HG03432 (cell line): ENCODE results near the gene CAV2.

ENCODE experiments used
- ATAC-seq: cut with Tn5 transposase; IDR thresholded peaks from one replicate; pipeline ENCODE4 v1.9.1; 2021; ENCODE audit warnings: mild to moderate bottlenecking, moderate library complexity; ENCODE audit not compliant: unreplicated experiment

The CAV2 gene

GRCh38 chr7:116522247-116522646 is 22.7 kb downstream of the CAV2 start:
- ATAC-seq: no peak

GRCh38 chr7:116524221-116524608 is 24.7 kb downstream of the CAV2 start:
- ATAC-seq: no peak

GRCh38 chr7:116524609-116525297 is 25.2 kb downstream of the CAV2 start, which contains the start of gene CAV1:
Gene CAV1 (plus strand): TSS chr7:116525036. CDS start chr7:116525063, 27 bp downstream.
- ATAC-seq: peak; percentile 33

GRCh38 chr7:116525298-116525912 is 25.9 kb downstream of the CAV2 start:
- peak; percentile 38 for ATAC-seq

GRCh38 chr7:116525913-116526861 is 26.6 kb downstream of the CAV2 start:
- ATAC-seq: peak; percentile 92

- no peak for ATAC-seq
Measured at GRCh38 chr7:116526897-116527296, 27.4 kb downstream of the CAV2 start.

- no peak for ATAC-seq
Measured at GRCh38 chr7:116527521-116527920, 28.0 kb downstream of the CAV2 start.

GRCh38 chr7:116528008-116528789 is 28.7 kb downstream of the CAV2 start:
- no peak for ATAC-seq

- no peak for ATAC-seq
Measured at GRCh38 chr7:116529250-116529649, 29.7 kb downstream of the CAV2 start.

GRCh38 chr7:116530107-116530820 is 30.7 kb downstream of the CAV2 start:
- no peak for ATAC-seq

GRCh38 chr7:116532102-116532688 is 32.7 kb downstream of the CAV2 start:
- ATAC-seq: no peak

GRCh38 chr7:116534790-116535189 is 35.3 kb downstream of the CAV2 start:
- no peak for ATAC-seq

- no peak for ATAC-seq
Measured at GRCh38 chr7:116535416-116535815, 35.9 kb downstream of the CAV2 start.

GRCh38 chr7:116538138-116538537 is 38.6 kb downstream of the CAV2 start:
- ATAC-seq: no peak

GRCh38 chr7:116539879-116540278 is 40.3 kb downstream of the CAV2 start:
- ATAC-seq: no peak

- no peak for ATAC-seq
Measured at GRCh38 chr7:116540743-116541142, 41.2 kb downstream of the CAV2 start.

GRCh38 chr7:116541951-116542350 is 42.4 kb downstream of the CAV2 start:
- no peak for ATAC-seq

- no peak for ATAC-seq
Measured at GRCh38 chr7:116542618-116543017, 43.1 kb downstream of the CAV2 start.

GRCh38 chr7:116543664-116544063 is 44.1 kb downstream of the CAV2 start:
- ATAC-seq: no peak

- ATAC-seq: no peak
Measured at GRCh38 chr7:116544487-116544886, 44.9 kb downstream of the CAV2 start.
